Dermis microvascular lymphatic vessel endothelial cell (primary cell): ENCODE data around the gene MPI. TPM values are rescaled to one million over a fixed set of nuclear protein-coding genes. Genes with fewer than 3 reads are reported as not detected.
"Not testable (repeated sequence)": the region's sequence is repeated elsewhere in the genome, so short reads cannot be mapped to it uniquely, and the experiment has no call there.

Experiments used
- DNase-seq, 2 donors: peaks; one replicate each; pipeline versions ENCODE4 v3.0.0 to v3.0.0-alpha.2; 2010; ENCODE audit warnings: low read depth in 2 of 2
- total RNA-seq: library from RNA; depleted of rRNA; stranded (reverse); fragments of >200 nt; gene quantifications from 2 replicates; pipeline ENCODE4 v1.2.1, GENCODE V29; 2014

The MPI gene
- total RNA-seq, 1 donor from 2014 or later = 24.3 TPM

- peak in 1 of 2 donors; percentile 30 for DNase-seq
Observed at GRCh38 chr15:74863239-74864056, 26.4 kb upstream of the MPI start.

GRCh38 chr15:74864296-74864695 lies 25.5 kb upstream of the MPI start:
- no peak for DNase-seq

GRCh38 chr15:74865316-74865715 lies 24.5 kb upstream of the MPI start:
- no peak for DNase-seq

GRCh38 chr15:74866090-74866489 lies 23.8 kb upstream of the MPI start:
- DNase-seq = peak in 1 of 2 donors; percentile 41

DNA sequence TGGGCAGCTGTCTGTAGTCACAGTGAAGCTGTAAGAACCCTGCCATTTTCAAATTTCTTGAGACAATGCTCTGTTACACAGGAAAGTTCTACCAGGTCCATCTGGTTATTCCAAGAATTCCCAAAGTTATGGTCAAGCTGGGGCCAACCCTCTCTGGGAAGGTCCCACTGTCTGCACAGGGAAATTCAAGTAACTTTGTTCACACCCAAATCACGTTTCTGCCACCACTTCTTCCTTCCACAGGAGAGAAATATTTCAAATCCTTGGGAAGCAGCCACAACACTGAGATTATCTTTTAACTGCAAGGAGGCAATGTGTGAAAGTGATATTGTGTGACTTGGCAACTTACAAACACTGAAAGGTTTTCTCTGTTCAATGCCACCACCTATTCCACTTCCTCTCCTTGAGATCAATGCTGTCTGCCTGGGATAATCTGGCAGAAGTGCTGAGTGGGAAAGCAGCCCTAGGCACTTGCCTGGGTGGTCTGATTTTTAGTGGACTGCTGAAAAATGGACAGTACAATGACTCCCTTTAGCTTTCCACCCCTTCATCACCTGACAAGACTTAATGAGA lies 22.3 kb upstream of the MPI start:
- DNase-seq = no peak

GRCh38 chr15:74868059-74868458 lies 21.8 kb upstream of the MPI start:
- peak in 1 of 2 donors; percentile 36 for DNase-seq

DNA sequence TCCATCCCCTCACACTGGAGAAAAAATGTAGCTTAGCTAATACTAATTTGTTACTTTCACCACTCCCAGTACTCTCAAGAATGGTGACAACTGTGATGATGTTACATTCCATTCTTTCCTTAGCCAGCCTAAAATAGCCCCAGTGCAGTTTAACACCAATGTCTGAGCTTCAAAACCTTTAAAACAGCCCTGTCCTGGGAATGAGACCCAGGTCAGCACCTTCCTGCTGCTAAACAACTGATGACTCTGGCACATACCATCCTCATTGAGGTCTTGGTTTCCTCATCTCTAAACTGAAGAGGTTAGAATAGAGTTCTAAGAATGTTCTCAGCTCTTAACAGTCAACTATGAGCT lies 20.5 kb upstream of the MPI start:
- DNase-seq = no peak

GRCh38 chr15:74869726-74870407 lies 20.0 kb upstream of the MPI start:
- peak; percentile 56 to 76 for DNase-seq

DNA sequence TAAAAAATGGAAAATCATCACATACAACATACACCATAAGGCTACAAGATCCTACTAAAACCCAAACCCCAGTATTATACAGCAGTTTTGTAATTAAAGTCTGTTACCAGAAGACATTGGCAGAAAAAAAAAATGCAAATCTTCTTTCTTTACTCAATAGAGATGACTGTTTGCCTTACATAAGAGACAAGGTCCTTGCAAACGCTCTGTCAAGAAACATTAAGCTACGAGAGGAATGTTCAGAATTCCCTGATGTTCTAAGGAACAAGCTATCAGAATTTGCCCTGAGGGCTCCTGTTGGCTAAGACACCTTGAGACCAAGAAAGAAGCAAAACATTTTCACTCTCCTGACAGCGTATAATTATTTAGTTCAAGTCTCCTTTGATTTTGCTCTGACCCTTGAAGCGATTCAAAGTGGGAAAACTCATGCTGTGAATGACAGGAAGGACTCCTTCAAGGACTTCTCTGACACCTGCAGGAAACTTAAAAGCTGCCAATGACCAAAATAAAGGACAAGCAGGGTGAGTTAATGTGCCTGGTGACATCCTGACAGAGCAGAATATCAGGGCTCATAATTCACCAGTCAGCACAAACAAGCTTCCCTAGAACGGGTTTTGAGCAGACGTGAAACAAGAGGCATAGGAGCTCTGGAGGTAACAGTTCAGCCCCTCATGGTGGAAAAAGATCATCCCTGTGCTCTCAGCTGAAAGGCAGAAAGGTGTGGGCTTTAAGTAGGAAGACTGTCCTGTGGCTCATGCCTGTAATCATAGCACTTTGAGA lies 19.2 kb upstream of the MPI start:
- DNase-seq = no peak

- DNase-seq = no peak
Observed at GRCh38 chr15:74872702-74873035, 17.2 kb upstream of the MPI start.

DNA sequence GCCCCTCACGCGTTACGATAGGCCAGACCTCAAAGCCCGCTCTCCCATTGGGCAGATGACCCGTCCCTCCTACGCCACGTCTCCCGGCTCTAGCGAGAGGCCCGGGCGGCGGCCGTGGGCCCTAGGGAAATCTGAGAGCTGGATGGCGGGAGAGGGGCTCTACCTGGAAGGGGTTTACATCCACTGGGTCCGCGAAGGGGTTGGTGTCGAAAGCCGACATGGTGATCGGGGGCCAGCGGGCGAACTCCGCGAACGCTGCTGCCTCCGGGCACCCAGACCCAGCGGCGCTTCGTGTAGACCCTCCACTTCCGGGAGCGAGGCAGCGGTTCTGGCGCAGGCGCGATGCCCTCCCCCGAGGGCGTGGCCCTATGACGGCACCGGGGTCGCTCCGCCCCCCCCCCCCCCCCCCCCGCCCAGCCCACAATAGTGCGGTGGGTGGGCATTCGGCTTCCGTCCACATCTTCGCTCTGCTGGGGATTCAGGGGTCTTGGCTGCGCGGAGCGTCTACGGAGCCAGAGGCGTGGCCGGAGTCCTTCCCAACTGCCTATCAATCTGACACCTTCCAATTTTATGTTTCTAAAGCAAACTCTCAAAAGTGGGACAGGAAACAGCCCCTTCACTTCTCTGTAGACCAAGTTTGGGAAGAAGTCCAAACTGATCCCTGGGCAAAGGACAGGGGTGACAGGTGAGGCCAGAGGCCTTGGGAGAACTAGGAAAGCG lies 16.6 kb upstream of the MPI start, which contains the start of gene SCAMP2:
SCAMP2 (minus strand) TSS at position 330 of the 720 bp plus-strand sequence; CDS start at position 220, 110 bp downstream.
- DNase-seq = peak; percentile 91 to 97

DNA sequence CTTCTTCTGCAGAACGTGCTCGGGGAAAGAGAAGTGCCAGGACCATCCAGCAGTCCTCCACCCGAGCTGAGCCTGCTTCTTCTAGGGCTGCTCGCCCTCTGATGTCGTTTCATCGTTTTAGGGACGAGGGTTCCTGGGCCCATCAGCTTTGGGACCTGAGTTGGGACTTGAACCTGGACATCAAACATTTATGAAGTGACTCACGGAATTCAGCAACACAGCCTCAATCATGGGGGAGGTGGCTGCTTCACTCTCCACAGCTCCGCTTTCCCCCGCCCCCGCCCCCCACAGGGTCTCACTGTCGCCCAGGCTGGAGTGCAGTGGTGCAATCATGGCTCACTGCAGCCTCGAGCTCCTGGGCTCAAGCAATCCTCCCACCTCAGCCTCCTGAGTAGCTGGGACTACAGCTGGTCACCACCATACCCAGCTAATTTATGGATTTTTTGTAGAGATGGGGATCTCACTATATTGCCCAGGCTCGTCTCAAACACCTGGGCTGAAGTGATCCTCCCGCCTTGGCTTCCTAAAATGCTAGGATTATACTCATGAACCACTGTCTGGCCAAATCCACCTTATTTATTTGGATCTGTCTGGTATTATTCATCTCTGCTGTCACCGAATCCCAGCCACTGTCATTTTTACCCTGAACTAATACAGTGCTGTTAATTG lies 16.0 kb upstream of the MPI start:
- DNase-seq = peak in 1 of 2 donors; percentile 23

DNA sequence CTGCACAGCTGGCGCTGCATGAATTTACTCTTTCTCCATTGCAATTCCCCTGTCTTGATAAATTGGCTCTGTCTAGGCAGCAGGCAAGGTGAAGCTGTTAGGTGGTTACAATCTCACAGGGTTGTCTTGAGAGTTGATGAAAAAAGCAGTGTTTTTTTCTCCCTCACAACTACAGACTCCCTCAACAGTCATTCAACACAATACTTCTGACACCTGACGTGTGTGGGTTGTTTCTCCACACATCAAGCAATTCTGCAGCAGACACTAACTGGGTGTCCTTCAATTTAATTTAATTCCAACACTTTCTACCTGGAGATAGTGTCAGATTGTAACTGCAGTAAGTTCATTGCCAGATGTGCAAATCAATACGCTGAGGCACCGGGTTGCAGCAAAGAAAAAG lies 11.6 kb upstream of the MPI start:
- no peak for DNase-seq

DNA sequence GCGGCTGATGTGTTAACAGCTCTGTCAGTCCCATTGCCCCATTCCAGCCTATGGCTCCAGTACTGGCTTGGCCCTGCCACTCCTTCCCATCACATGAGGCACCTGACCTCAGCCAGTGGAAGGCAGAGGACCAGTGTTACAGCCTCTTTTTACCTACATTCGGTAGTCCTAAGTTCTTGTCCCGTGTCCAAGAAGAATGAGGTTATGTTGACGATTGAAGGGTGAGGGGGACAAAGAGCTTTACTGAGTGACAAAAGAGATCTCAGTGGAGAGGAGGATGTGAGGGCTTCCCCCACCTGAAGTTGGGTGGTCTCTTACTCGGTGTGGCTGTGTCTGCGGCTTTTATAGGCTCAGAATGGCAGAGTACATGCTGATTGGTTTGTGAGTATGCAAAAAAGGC lies 7.3 kb upstream of the MPI start:
- no peak for DNase-seq

- no peak for DNase-seq
Observed at GRCh38 chr15:74884428-74885223, 5.2 kb upstream of the MPI start.

DNA sequence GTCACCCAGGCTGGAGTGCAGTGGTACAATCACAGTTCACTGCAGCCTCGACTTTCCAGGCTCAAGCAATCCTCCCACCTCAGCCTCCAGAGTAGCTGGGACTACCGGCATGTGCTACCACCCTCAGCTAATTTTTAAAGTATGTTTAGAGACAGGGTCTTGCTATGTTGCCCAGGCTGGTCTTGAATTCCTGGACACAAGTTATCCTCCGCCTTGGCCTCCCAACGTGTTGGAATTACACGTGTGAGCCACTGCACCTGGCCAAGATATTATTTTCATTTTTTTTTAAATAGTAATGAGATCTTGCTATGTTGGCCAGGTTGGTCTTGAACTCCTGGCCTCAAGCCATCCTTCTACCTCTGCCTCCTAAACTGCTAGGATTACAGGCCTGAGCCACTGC lies 4.4 kb upstream of the MPI start:
- DNase-seq = no peak

GRCh38 chr15:74887537-74888193 lies 2.2 kb upstream of the MPI start:
- not testable (repeated sequence) for DNase-seq

- DNase-seq = no peak
Observed at GRCh38 chr15:74888716-74889115, 1.1 kb upstream of the MPI start.

GRCh38 chr15:74889390-74889882 lies 406 bp upstream of the MPI start:
- DNase-seq = peak in 1 of 2 donors; percentile 35
